Retinal pigment epithelial cell (primary cell): ENCODE results near the gene SCTR.

Experiments
- DNase-seq: peaks from one replicate; pipeline ENCODE4 v3.0.0-alpha.2; 2010; ENCODE audit warnings: low read depth
- H3K4me3 ChIP-seq: 2 replicates; pipeline ENCODE4 v1.5.1; 2011; ENCODE audit warnings: mild to moderate bottlenecking, low read length, control low read depth, moderate library complexity
- CTCF ChIP-seq: conservative IDR thresholded peaks from 2 replicates; pipeline ENCODE4 v1.5.1; 2011; ENCODE audit warnings: low read depth, low read length, control low read depth, inconsistent platforms

SCTR gene

DNA sequence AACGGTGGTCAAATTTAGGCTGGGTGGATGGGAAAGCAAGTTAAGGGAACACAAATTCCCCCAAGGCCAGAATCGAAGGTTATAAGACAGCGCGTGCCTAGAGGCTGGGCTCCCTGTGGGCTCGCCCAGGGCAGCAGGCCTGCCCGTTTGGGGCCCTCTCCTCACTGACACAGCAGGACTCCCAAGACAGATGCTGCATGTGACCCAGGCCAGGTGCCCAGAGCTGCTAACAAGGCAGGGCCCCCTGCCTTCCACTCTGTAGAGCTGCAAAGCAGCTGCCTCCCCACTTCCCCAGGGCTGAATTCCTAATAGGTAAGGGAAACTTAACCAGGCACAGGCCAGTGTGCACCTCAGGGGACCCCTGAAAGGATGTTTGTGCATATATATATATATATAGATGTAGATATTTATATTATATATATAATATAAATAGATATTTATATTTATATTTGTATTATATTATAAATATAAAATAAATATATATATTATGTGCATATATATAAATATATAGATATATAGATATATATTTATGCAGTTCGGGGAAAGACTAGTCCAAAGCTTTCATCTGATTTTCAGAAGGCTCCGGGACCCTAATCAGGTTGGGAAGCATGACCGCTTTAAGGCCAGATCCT is 48.9 kb downstream of the SCTR start:
- H3K4me3 ChIP-seq: no peak overlapping the region
- TF ChIP-seq CTCF: no peak
- DNase-seq: no peak

- H3K4me3 ChIP-seq: no peak overlapping the region
- no peak for TF ChIP-seq CTCF
- DNase-seq: no peak
These were observed 49.7 kb downstream of the SCTR start for GRCh38 chr2:119474371-119475224.

GRCh38 chr2:119473621-119474370 is 50.5 kb downstream of the SCTR start:
- no peak for DNase-seq
- H3K4me3 ChIP-seq: no peak overlapping the region
- TF ChIP-seq CTCF: no peak

DNA sequence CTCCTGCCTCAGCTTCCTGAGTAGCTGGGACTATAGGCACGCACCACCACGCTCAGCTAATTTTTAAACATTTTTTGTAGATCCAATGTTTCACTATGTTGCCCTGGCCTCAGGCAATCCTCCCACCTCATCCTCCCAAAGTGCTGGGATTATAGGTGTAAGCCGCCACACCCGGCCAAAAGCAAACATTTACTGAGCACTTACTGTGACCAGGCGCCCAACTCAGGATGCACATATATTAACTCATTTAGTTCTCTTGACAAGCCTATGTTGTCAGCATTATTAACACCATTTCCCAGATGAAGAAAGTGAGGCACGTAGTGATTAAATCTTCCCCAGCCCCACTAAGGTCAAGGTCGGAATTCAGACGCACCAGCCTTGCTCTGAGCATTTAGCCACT is 51.5 kb downstream of the SCTR start:
- no peak for TF ChIP-seq CTCF
- H3K4me3 ChIP-seq: no peak overlapping the region
- no peak for DNase-seq

DNA sequence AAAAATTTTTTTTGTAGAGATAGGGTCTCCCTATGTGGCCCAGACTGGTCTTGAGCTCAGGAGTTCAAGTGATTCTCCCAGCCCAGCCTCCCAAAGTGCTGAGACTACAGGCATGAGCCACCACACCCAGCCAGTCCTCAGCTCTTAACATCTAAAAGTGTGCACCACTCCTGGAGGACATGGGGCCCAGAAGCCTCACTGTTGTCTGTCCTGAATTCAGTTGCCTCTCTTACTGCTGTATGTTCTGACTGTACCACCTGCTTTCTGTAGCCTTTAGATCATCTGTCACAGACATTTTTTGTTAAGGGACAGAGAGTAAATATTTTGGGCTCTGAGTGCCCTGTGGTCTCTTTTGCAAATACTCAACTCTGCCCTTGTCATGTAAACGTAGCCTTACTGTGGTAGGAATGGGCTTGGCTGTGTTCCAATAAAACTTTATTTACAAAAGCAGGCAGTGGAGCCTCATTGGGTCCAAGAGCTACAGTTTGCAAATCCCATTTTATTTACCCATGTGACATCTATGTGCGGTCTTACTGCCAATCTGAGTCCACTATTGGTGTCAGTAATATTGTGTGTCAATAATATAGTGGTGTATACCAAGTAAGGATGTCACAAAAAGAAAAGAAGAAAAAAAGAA is 54.5 kb downstream of the SCTR start:
- TF ChIP-seq CTCF: no peak
- H3K4me3 ChIP-seq: no peak overlapping the region
- no peak for DNase-seq

DNA sequence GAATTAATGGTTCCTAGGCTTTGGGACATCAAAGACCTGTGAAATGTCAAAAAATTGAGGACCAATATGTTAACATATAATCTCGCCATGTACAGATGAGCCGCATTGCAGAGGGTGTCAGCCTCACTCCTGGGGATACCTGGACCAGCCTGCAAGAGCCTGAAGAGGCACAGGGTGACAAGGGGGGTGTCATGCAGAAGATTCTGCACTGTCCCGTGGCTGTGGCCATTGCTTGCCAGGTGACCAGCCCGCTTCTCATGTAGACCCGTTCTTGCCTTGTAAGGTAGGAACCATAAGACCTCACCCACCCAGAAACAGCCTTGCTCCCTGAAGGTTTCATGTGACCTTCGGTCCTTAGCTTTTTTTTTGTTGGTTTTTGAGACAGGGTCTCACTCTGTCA is 55.2 kb downstream of the SCTR start:
- DNase-seq: no peak
- H3K4me3 ChIP-seq: no peak overlapping the region
- TF ChIP-seq CTCF: no peak
